Right ventricle myocardium inferior (tissue), 1 donor: ENCODE data around the gene GUCY1B1. TPM values are rescaled to one million over a fixed set of nuclear protein-coding genes. Genes with fewer than 3 reads are reported as not detected.

ENCODE experiments used
- ATAC-seq: fragments of 200-7000 bp; cut with Tn5 transposase; one replicate; pipeline ENCODE4 v1.9.1; 2020; ENCODE audit warnings: mild to moderate bottlenecking, moderate library complexity
- DNase-seq: peaks from one replicate; pipeline ENCODE4 v3.0.0; 2021; ENCODE audit errors: missing footprints
- intact Hi-C: fragments of 100-400 bp; cut with DNase I; formaldehyde crosslinking; loops from one replicate; pipeline ENCODE4 v1.11.0; 2022
- total RNA-seq: library from RNA; stranded (reverse); fragmentation: NEBNext Ultra II Directional; extraction: Animal tissue kit (Norgen Biotek cat#: 25700); gene quantifications from one replicate; pipeline ENCODE4 v1.2.1, GENCODE V29; 2021
- donor health status: DM: no; HTN: yes; CAD: no; lungs with severe emphysema.

Gene GUCY1B1
- total RNA-seq, 1 donor from 2014 or later, result 32.6 TPM

DNA sequence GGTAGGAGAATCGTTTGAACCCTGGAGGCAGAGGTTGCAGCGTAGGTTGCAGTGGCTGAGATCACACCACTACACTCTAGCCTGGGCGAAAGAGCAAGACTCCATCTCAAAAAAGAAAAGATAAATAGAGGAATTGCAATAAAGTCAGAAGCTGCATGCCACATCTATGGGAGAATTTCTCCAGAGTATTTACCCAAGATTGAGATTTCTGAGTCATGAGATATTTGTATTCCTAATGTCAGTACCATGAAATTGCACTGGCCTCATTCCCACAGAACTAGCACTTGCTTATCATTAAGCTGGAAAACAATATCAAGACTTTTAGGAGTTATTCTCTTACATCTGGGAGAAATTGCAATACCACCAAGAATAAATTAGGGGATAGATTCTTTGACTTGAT, 69.8 kb downstream of the GUCY1B1 start:
- DNase-seq (no peak), ATAC-seq (no peak)
- intact Hi-C loops, result no loop called here

DNA sequence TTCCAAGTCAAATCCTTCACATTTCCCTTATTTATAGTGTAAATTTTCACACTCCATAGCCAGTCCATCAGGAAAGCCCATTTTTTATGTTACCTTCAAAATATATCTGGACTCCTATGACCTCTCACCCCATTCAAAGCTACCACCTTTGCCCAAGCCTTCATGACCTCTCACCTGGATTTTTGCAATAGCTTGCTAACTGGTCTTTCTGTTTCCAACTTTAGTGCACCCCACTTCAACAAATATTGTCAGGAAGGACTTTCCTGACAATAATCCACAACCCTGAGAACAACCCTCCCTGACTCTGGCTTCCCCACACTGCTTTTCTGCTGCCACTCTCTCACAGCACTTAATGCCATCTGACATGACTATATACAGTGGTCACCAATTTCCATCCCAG, 73.8 kb downstream of the GUCY1B1 start:
- no peak for ATAC-seq
- DNase-seq, result no peak
- intact Hi-C loops, result no loop called here

DNA sequence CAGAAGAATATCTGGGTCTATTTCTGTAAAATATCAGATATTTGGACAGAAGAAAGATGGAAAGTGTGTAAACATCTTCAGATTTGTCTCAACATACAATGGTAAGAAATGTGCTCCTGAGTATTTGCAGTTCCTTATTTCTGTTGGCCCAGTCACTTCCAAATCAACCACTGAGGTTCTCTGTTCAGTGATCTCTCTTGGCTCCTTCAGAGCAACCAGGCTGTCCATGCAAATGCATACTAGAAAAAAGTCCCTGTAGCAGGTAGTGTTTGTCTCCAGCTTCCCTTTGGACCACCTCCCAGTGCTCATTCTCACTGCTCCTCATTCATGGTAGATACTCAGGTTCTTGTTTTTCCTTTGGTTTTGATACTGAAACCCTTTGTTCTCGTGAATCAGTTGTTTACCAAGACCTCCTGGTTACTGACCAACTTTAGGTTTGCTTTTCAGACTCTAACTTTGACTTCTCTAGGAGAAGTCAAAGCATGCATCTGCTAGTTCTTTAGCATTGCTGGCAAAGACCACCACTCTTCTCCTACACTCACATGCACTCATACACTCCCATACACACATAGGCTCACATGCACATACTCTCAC, 78.5 kb downstream of the GUCY1B1 start:
- ATAC-seq, result no peak
- intact Hi-C loops, result no loop called here
- DNase-seq, result no peak

DNA sequence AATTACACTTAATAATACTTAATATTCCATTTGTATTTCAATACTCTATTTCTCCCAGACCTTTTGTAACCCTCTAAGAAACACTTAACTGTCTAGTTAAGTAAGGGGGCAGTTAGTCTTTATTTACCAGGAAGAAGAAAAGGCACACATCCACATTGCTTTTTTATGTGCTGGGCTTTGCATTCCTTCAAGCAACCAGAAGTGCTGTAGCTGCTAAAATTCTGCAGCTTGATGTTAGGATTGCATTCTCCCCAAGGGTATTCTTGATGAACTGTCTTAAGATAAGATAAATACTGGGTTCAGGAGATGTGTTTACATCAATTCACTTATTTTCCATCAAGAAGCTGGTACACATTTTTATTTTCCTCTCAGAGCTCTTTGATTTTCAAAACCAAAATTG, 83.3 kb downstream of the GUCY1B1 start:
- no peak for ATAC-seq
- no peak for DNase-seq
- intact Hi-C loops, result no loop called here

DNA sequence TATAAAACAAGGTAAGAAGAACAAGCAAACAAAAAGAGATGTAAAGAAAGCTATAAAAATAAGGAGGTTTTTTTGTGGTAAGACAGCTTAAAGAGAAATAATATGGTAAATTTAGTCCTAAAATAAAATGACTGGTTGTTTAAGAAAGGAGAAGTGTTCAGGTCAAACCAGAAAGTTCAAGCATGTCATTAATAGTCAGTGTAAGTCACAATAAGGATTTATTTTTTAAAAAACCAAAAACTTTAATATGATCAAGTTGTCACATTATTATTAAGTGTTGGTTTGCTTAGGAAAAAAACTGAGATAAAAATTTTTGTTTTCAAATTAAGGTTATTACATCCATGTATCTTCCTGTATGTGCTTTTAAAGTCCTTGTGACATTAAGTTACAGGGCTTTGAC, 88.1 kb downstream of the GUCY1B1 start:
- DNase-seq (no peak), ATAC-seq (no peak)
- intact Hi-C loops, result no loop called here

DNA sequence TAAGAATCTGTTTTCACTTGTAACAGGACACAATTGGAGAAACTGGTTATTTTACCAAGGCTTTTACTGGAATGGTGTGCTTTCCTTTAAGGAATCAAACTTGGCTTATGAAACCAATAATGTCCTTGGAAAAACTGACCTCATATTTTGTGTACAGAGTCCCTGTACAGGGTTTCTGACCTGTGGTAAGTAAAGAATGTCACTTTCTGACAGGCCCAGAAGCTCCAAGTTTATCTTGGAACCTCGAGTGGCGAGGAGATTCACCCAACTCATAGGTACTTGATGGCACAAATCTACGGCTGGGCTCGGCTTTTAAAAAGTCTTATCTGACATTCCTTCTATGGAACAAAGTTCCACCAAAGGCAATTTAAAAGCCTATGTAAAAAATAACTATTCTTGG, 90.2 kb downstream of the GUCY1B1 start:
- intact Hi-C loops, result no loop called here
- DNase-seq (no peak), ATAC-seq (no peak)

DNA sequence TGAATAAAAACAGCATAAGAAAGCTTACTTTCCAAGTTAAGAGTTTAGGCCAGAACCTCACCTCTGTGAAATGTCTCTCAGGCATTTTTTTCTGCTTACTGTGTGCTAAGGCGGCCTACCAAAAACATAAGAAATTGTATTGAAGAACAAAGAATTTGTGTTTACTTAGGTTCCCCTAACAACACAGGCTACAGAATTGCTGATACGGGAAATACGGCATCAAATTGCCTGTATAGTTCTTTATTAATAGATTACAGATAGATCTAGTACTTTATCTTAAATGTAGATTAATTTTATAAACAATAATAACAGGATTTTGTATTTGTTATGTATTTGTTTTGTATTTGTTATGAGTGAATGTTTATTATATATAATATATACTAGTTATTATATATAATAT, 94.4 kb downstream of the GUCY1B1 start:
- ATAC-seq (no peak), DNase-seq (no peak)
- intact Hi-C loops, result no loop called here

DNA sequence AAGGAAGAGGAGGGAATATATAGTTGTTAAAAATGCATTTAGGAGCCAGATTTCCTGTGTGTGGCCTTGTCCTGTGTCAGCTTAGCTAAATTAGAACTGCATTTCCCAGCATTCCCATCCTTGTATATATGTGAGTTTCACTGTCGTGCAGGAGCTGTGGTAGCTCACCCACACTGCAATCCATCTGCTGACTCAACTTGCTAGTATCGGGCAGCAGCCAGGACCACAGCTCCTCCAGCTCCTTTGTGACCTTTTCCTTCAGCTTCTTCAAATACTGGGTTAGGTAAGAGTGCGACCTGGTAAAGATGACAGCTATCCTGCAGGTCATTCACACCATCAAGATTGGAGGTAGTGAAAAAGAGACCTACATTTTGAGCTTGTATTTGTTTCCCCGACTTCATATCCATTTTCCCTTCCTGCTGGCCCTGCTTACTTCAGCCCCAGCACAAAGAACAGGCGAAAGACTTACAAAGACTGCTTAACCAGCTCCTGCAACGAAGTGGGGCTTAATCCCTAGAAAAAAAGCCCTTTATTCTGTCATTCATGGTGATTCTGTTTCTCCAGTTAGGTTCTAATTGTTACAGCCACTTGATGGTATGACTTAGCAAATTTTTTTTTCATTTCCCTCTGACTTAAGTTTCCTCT, 95.9 kb downstream of the GUCY1B1 start:
- ATAC-seq (no peak), DNase-seq (no peak)
- intact Hi-C loops, result no loop called here

DNA sequence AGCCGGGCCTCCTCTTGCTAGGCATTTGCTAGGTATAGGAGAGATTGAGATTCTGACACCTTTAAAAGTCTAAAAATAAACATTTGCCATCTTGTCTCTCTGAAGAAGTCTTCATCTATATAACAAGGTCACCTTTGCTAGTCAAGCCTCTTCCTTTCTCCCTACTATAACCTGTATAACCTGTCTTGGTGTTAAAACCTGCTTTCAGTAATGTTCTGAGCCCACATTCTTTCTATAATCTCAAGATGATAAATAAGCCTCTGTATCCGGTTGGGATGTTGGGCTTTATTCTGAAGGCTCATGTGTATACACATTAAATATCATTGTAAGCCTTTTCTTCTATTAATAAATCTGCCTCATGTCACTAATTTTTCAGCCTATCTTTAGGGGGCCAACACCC, 97.1 kb downstream of the GUCY1B1 start:
- intact Hi-C loops, result no loop called here
- ATAC-seq (no peak), DNase-seq (no peak)

Other genes with a start within 250 kb of the GUCY1B1 start
- 88.4 TPM for gene GUCY1A1, start 92.2 kb upstream of the GUCY1B1 start, total RNA-seq
- not detected for gene ASIC5, start 107.3 kb downstream of the GUCY1B1 start, total RNA-seq
- not detected for gene TDO2, start 144.7 kb downstream of the GUCY1B1 start, total RNA-seq
- 7.4 TPM for gene CTSO, start 194.8 kb downstream of the GUCY1B1 start, total RNA-seq